Vagina (tissue), 2 donors: ENCODE results near the gene ACSS1. TPM values are rescaled to one million over a fixed set of nuclear protein-coding genes. Genes with fewer than 3 reads are reported as not detected.
A peak's percentile ranks its signal among the peaks of the same experiment; 100 is the strongest.

Source experiments
- DNase-seq, 2 donors: peaks; one replicate each; pipeline ENCODE4 v3.0.0-alpha.2; 2017; ENCODE audit errors: extremely low spot score in 2 of 2
- H3K27ac ChIP-seq: fragments of 200-600 bp; sonication (generic); one replicate; pipeline ENCODE4 v1.5.1; 2019
- H3K27me3 ChIP-seq: fragments of 200-600 bp; sonication (generic); one replicate; pipeline ENCODE4 v1.5.1; 2019
- H3K36me3 ChIP-seq, 2 donors: fragments of 200-600 bp; sonication (generic); one replicate each; pipeline ENCODE4 v1.5.1; 2017 to 2019
- H3K4me1 ChIP-seq: fragments of 200-600 bp; sonication (generic); one replicate; pipeline ENCODE4 v1.5.1; 2019
- H3K4me3 ChIP-seq, 2 donors: fragments of 200-600 bp; sonication (generic); 1 replicate in 1 of 2; 2 replicates in 1 of 2; pipeline ENCODE4 v1.5.1; 2016 to 2019
- H3K9me3 ChIP-seq: fragments of 200-600 bp; sonication (generic); one replicate; pipeline ENCODE4 v1.5.1; 2019
- CTCF ChIP-seq, 3 experiments: fragments of 450-650 bp in 2 of 3; fragments of 200-600 bp in 1 of 3; sonication (generic) in 1 of 3; IDR thresholded peaks; one replicate each; pipeline ENCODE4 v1.5.1; 2017 to 2019; ENCODE audit warnings: antibody characterized with exemption in 3 of 3, mild to moderate bottlenecking in 2 of 3, moderate library complexity in 2 of 3
- POLR2A ChIP-seq, 2 donors: fragments of 450-650 bp; IDR thresholded peaks; one replicate each; pipeline ENCODE4 v1.6.1; 2017; ENCODE audit warnings: antibody characterized with exemption in 2 of 2, mild to moderate bottlenecking in 2 of 2, moderate library complexity in 2 of 2
- POLR2AphosphoS5 ChIP-seq, 2 donors: sonication (generic); formaldehyde crosslinking; IDR thresholded peaks; one replicate each; pipeline ENCODE4 v1.9.0; 2017; ENCODE audit warnings: antibody characterized with exemption in 2 of 2, mild to moderate bottlenecking in 2 of 2, low read depth in 1 of 2; ENCODE audit not compliant: insufficient read depth in 1 of 2
- intact Hi-C: fragments of 100-400 bp; cut with DNase I; formaldehyde crosslinking; loops from one replicate; pipeline ENCODE4 v1.15.1; 2023
- total RNA-seq: library from RNA; depleted of rRNA; stranded (reverse); fragments of >200 nt; gene quantifications from one replicate; pipeline ENCODE4 v1.2.3, GENCODE V29; 2016

The ACSS1 gene
- total RNA-seq, 1 donor from 2014 or later: 26.3 TPM

GRCh38 chr20:25090492-25091429 lies 32.8 kb upstream of the ACSS1 start:
- DNase-seq: peak in 1 of 2 donors; percentile 91
- intact Hi-C loops: no loop called here
- Histone ChIP-seq H3K27ac (no peak overlapping the region), H3K36me3 (no peaks in the 10 kb centered on the region), H3K4me3 (no peak overlapping the region), H3K27me3 (no peaks in the 10 kb centered on the region), H3K4me1 (no peaks in the 10 kb centered on the region), H3K9me3 (no peaks in the 10 kb centered on the region)
- no peak for TF ChIP-seq POLR2A (IDR thresholded peaks at IDR 0.05)
- TF ChIP-seq POLR2AphosphoS5 (IDR thresholded peaks at IDR 0.05; ENCODE audit: insufficient read depth in 1 of 2, low read depth in 1 of 2): peak in 1 of 2 donors; percentile 44
- no peak for TF ChIP-seq CTCF (IDR thresholded peaks at IDR 0.05)

GRCh38 chr20:25089662-25090061 lies 31.7 kb upstream of the ACSS1 start:
- Histone ChIP-seq H3K27ac (no peak overlapping the region), H3K9me3 (no peaks in the 10 kb centered on the region), H3K27me3 (peaks cover 3% of the 10 kb centered on the region), H3K4me1 (no peaks in the 10 kb centered on the region), H3K36me3 (no peaks in the 10 kb centered on the region), H3K4me3 (no peak overlapping the region)
- intact Hi-C loops: no loop called here
- no peak for TF ChIP-seq POLR2A (IDR thresholded peaks at IDR 0.05)
- no peak for TF ChIP-seq CTCF (IDR thresholded peaks at IDR 0.05)
- TF ChIP-seq POLR2AphosphoS5 (IDR thresholded peaks at IDR 0.05; ENCODE audit: insufficient read depth in 1 of 2, low read depth in 1 of 2): no peak
- DNase-seq: peak in 1 of 2 donors; percentile 79

- no peaks in the 10 kb centered on the region for H3K4me1 ChIP-seq
- intact Hi-C loops: no loop called here
- TF ChIP-seq POLR2AphosphoS5 (IDR thresholded peaks at IDR 0.05; ENCODE audit: insufficient read depth in 1 of 2, low read depth in 1 of 2) (no peak), POLR2A (IDR thresholded peaks at IDR 0.05) (no peak), CTCF (IDR thresholded peaks at IDR 0.05) (no peak)
- no peak overlapping the region for H3K27ac ChIP-seq
- H3K4me3 ChIP-seq: no peak overlapping the region
- peak in 1 of 2 donors; percentile 67 for DNase-seq
- H3K36me3 ChIP-seq: no peaks in the 10 kb centered on the region
- peaks cover 7% of the 10 kb centered on the region for H3K27me3 ChIP-seq
- no peaks in the 10 kb centered on the region for H3K9me3 ChIP-seq
These were observed 31.2 kb upstream of the ACSS1 start for GRCh38 chr20:25089096-25089495.

GRCh38 chr20:25088267-25088666 lies 30.3 kb upstream of the ACSS1 start:
- H3K4me3 ChIP-seq: no peak overlapping the region
- H3K4me1 ChIP-seq: peaks cover 2% of the 10 kb centered on the region
- H3K27me3 ChIP-seq: peaks cover 7% of the 10 kb centered on the region
- DNase-seq: peak in 1 of 2 donors; percentile 64
- no peaks in the 10 kb centered on the region for H3K36me3 ChIP-seq
- intact Hi-C loops: no loop called here
- TF ChIP-seq POLR2AphosphoS5 (IDR thresholded peaks at IDR 0.05; ENCODE audit: insufficient read depth in 1 of 2, low read depth in 1 of 2): no peak
- no peak for TF ChIP-seq CTCF (IDR thresholded peaks at IDR 0.05)
- TF ChIP-seq POLR2A (IDR thresholded peaks at IDR 0.05): no peak
- no peaks in the 10 kb centered on the region for H3K9me3 ChIP-seq
- H3K27ac ChIP-seq: no peak overlapping the region
